GM12878 (cell line): ENCODE results near the gene HMCN2. TPM values are rescaled to one million over a fixed set of nuclear protein-coding genes. Genes with fewer than 3 reads are reported as not detected.

Experiments
- ATAC-seq: fragments of 200-7000 bp; cut with Tn5 transposase; 3 replicates; pipeline ENCODE4 v1.9.1; 2020; ENCODE audit warnings: mild to moderate bottlenecking, moderate library complexity
- BruUV-seq: library from RNA; stranded (reverse); fragments of 400-500 nt; replicated peaks from 2 replicates; lab custom pipeline; 2021; lab: Mats Ljungman, UMichigan
- CTCF ChIA-PET: fragments of 300-600 bp; sonication (Branson Sonifier 250); formaldehyde crosslinking; extraction: SDS; loops from one replicate; lab custom pipeline; 2021; ENCODE audit warnings: inconsistent platforms; lab: Yijun Ruan, JAX
- POLR2A ChIA-PET: fragments of 350-600 bp; formaldehyde crosslinking; extraction: SDS; loops from one replicate; lab custom pipeline; 2021; ENCODE audit warnings: inconsistent platforms; lab: Charles Lee
- RAD21 ChIA-PET: fragments of 300-600 bp; sonication (Branson Sonifier 250); formaldehyde crosslinking; loops from one replicate; lab custom pipeline; 2023; ENCODE audit warnings: antibody characterized with exemption; ENCODE audit not compliant: unreplicated experiment; lab: Charles Lee
- SMC1A ChIA-PET: fragments of 300-600 bp; sonication (Branson Sonifier 250); formaldehyde crosslinking; loops from one replicate; lab custom pipeline; 2023; ENCODE audit not compliant: unreplicated experiment, uncharacterized antibody; lab: Charles Lee
- DNase-seq: peaks from one replicate; pipeline ENCODE4 v3.0.0-alpha.2; 2011; ENCODE audit warnings: low read depth, low spot score
- FAIRE-seq: peaks from 3 replicates; lab custom pipeline; 2011; peaks lifted over from hg19 to GRCh38; lab: Jason Lieb, UNC
- H2AFZ ChIP-seq: 2 replicates; pipeline ENCODE4 v1.6.0; 2011; ENCODE audit warnings: low read depth, low read length, control low read depth; ENCODE audit not compliant: control insufficient read depth
- H3K27ac ChIP-seq: 2 replicates; pipeline ENCODE4 v1.5.1; 2011; ENCODE audit warnings: control low read depth; ENCODE audit not compliant: control insufficient read depth, insufficient read depth
- H3K27me3 ChIP-seq, 2 experiments: replicated peaks in 1 of 2; 2 replicates each; pipeline versions ENCODE4 v1.6.0 to v1.6.1; 2011; ENCODE audit warnings: low read length in 1 of 2; ENCODE audit not compliant: control insufficient read depth in 2 of 2, insufficient read depth in 2 of 2
- H3K36me3 ChIP-seq, 2 experiments: 2 replicates each; pipeline ENCODE4 v1.5.1; 2011; ENCODE audit warnings: low read length in 1 of 2; ENCODE audit not compliant: control insufficient read depth in 2 of 2, insufficient read depth in 2 of 2
- H3K4me1 ChIP-seq: 2 replicates; pipeline ENCODE4 v1.6.1; 2011; ENCODE audit warnings: mild to moderate bottlenecking, low read length, moderate library complexity, mixed read lengths; ENCODE audit not compliant: control insufficient read depth, insufficient read depth
- H3K4me2 ChIP-seq: 2 replicates; pipeline ENCODE4 v1.6.0; 2011; ENCODE audit warnings: control low read depth; ENCODE audit not compliant: control insufficient read depth, insufficient read depth
- H3K4me3 ChIP-seq: fragments of 200-600 bp; sonication (generic); 2 replicates; pipeline ENCODE4 v1.5.1; 2016
- H3K79me2 ChIP-seq: 2 replicates; pipeline ENCODE4 v1.6.0; 2011; ENCODE audit warnings: low read length; ENCODE audit not compliant: control insufficient read depth, insufficient read depth
- H3K9ac ChIP-seq: 2 replicates; pipeline ENCODE4 v1.8.0; 2011; ENCODE audit warnings: low read length, control low read depth, mixed read lengths; ENCODE audit not compliant: control insufficient read depth, insufficient read depth
- H3K9me3 ChIP-seq: replicated peaks from 3 replicates; pipeline ENCODE4 v1.5.1; 2011; ENCODE audit warnings: mild to moderate bottlenecking, low read length; ENCODE audit not compliant: control insufficient read depth, insufficient read depth
- H4K20me1 ChIP-seq: 2 replicates; pipeline ENCODE4 v1.6.0; 2011; ENCODE audit not compliant: control insufficient read depth, insufficient read depth
- ATF3 ChIP-seq: IDR thresholded peaks from 2 replicates; pipeline ENCODE4 v1.6.1; 2011; ENCODE audit warnings: low read depth, mild to moderate bottlenecking, low read length, moderate library complexity, borderline replicate concordance; ENCODE audit errors: extremely low read depth
- BCLAF1 ChIP-seq: fragments of 450-650 bp; IDR thresholded peaks from 2 replicates; pipeline ENCODE4 v1.6.1; 2017; ENCODE audit warnings: antibody characterized with exemption, mild to moderate bottlenecking, moderate library complexity
- BHLHE40 ChIP-seq, 2 experiments: fragments of 450-650 bp in 1 of 2; IDR thresholded peaks; 2 replicates each; pipeline ENCODE4 v1.6.1; 2011 to 2017; ENCODE audit warnings: low read depth in 2 of 2, borderline replicate concordance in 1 of 2, improper control_type of control experiment in 1 of 2, low read length in 1 of 2, mild to moderate bottlenecking in 1 of 2
- CREM ChIP-seq: IDR thresholded peaks from 2 replicates; pipeline ENCODE4 v1.6.1; 2014; ENCODE audit warnings: antibody characterized with exemption, low read depth
- ELK1 ChIP-seq: IDR thresholded peaks from 2 replicates; pipeline ENCODE4 v1.6.1; 2012; ENCODE audit warnings: low read depth, low read length, improper control_type of control experiment
- FOXK2 ChIP-seq: fragments of 450-650 bp; IDR thresholded peaks from 2 replicates; pipeline ENCODE4 v1.6.1; 2017; ENCODE audit warnings: mild to moderate bottlenecking, moderate library complexity
- FOXM1 ChIP-seq: IDR thresholded peaks from 2 replicates; pipeline ENCODE4 v1.6.1; 2012; ENCODE audit warnings: low read depth, mild to moderate bottlenecking, inconsistent platforms, low read length, moderate library complexity
- HDAC2 ChIP-seq: fragments of 200-600 bp; sonication (generic); IDR thresholded peaks from 2 replicates; pipeline ENCODE4 v1.6.1; 2017
- IRF4 ChIP-seq: IDR thresholded peaks from 2 replicates; pipeline ENCODE4 v1.6.1; 2011; ENCODE audit warnings: low read depth, low read length
- KDM1A ChIP-seq: fragments of 200-600 bp; sonication (generic); IDR thresholded peaks from 2 replicates; pipeline ENCODE4 v1.6.1; 2016; ENCODE audit warnings: borderline replicate concordance
- MAX ChIP-seq: IDR thresholded peaks from 2 replicates; pipeline ENCODE4 v1.6.1; 2012; ENCODE audit warnings: low read depth, low read length, improper control_type of control experiment
- MEF2A ChIP-seq: IDR thresholded peaks from 2 replicates; pipeline ENCODE4 v1.6.1; 2011; ENCODE audit warnings: low read depth, mild to moderate bottlenecking, low read length, moderate library complexity; ENCODE audit not compliant: insufficient read depth
- MEF2B ChIP-seq: fragments of 450-650 bp; IDR thresholded peaks from 2 replicates; pipeline ENCODE4 v1.6.1; 2018; ENCODE audit warnings: mild to moderate bottlenecking, moderate library complexity; ENCODE audit not compliant: partially characterized antibody, poor library complexity, severe bottlenecking
- NRF1 ChIP-seq: conservative IDR thresholded peaks from 2 replicates; pipeline ENCODE4 v1.6.1; 2011; ENCODE audit warnings: mild to moderate bottlenecking, low read depth, low read length, improper control_type of control experiment
- POLR2AphosphoS5 ChIP-seq: IDR thresholded peaks from 2 replicates; pipeline ENCODE4 v1.6.1; 2011; ENCODE audit warnings: mild to moderate bottlenecking, low read length, inconsistent platforms
- SP1 ChIP-seq: IDR thresholded peaks from one replicate; pipeline ENCODE4 v1.6.1; 2011; ENCODE audit warnings: low read depth, low read length
- SPI1 ChIP-seq: IDR thresholded peaks from 2 replicates; pipeline ENCODE4 v1.6.1; 2011; ENCODE audit warnings: low read depth, mild to moderate bottlenecking, low read length, moderate library complexity, borderline replicate concordance; ENCODE audit not compliant: insufficient read depth
- SUZ12 ChIP-seq: fragments of 200-600 bp; sonication (generic); IDR thresholded peaks from one replicate; pipeline ENCODE4 v1.6.1; 2018; ENCODE audit warnings: antibody characterized with exemption, mild to moderate bottlenecking; ENCODE audit not compliant: unreplicated experiment
- TAF1 ChIP-seq: IDR thresholded peaks from 2 replicates; pipeline ENCODE4 v1.6.1; 2011; ENCODE audit warnings: mild to moderate bottlenecking, low read depth, low read length, borderline replicate concordance
- WGBS: methylation state at CpG from one replicate; pipeline ENCODE4 v1.1.6; 2016; ENCODE audit warnings: low lambda C conversion rate; ENCODE audit not compliant: insufficient replicate concordance, insufficient coverage; ENCODE audit errors: missing lambda C conversion rate; 5-methylcytosine and 5-hydroxymethylcytosine counted together
- in situ Hi-C: fragments of 300-500 bp; cut with MboI; formaldehyde crosslinking; loops from 9 replicates; pipeline ENCODE4 v1.14.3; 2018; ENCODE audit warnings: mixed read lengths
- intact Hi-C: fragments of 100-400 bp; cut with micrococcal nuclease; formaldehyde crosslinking; loops from one replicate; pipeline ENCODE4 v1.14.2; 2022; ENCODE audit not compliant: unreplicated experiment
- polyA plus RNA-seq, 11 experiments: library from polyadenylated mRNA; depleted of rRNA in 4 of 11; unstranded in 6 of 11; stranded (reverse) in 5 of 11; fragments of >200 nt; fragmentation: Nextera tagmentation in 4 of 11; fragmentation: Illumina TruSeq in 1 of 11; extraction: Ambion mirVana in 4 of 11; extraction: Trizol in 1 of 11; gene quantifications; 1 replicate in 1 of 11; 2 replicates in 10 of 11; pipeline versions ENCODE4 v1.2.1 to v1.2.3, GENCODE V29; 2011 to 2016; ENCODE audit warnings: inconsistent platforms in 2 of 11, missing spikeins in 2 of 11, low read depth in 1 of 11
- total RNA-seq, 4 experiments: library from RNA; depleted of rRNA in 3 of 4; stranded (reverse); fragments of >200 nt in 3 of 4; fragmentation: Illumina TruSeq in 1 of 4; extraction: Trizol in 1 of 4; gene quantifications; 2 replicates each; pipeline versions ENCODE4 v1.2.1 to v1.2.3, GENCODE V29; 2013 to 2021

The HMCN2 gene
- total and polyA plus RNA-seq, 10 of the 15 experiments (the other 5 are each of a cell fraction or from before 2014, with no cell fraction given): 0.04 TPM; not detected in 9

- no peak for TF ChIP-seq FOXK2
- TF ChIP-seq MEF2A: no peak
- TF ChIP-seq HDAC2: no peak
- TF ChIP-seq POLR2AphosphoS5: no peak
- TF ChIP-seq SP1: no peak
- TF ChIP-seq CREM: no peak
- no peak for TF ChIP-seq TAF1
These were observed 113.5 kb downstream of the HMCN2 start (continued) for GRCh38 chr9:130378875-130379648.

GRCh38 chr9:130379649-130379970 lies 114.0 kb downstream of the HMCN2 start:
- no peaks in the 10 kb centered on the region for H4K20me1 ChIP-seq
- H3K4me1 ChIP-seq: no peaks in the 10 kb centered on the region
- RAD21 ChIA-PET: no interaction called here
- no peak overlapping the region for H3K27ac ChIP-seq
- no TSS peak for BruUV-seq
- POLR2A ChIA-PET: no interaction called here
- FAIRE-seq (no peak), DNase-seq (no peak), ATAC-seq (no peak)
- TF ChIP-seq SUZ12 (no peak), MAX (no peak), NRF1 (no peak), FOXM1 (no peak), MEF2B (no peak), BHLHE40 (IDR thresholded peaks at IDR 0.05; ENCODE audit: borderline replicate concordance in 1 of 2, low read depth in 2 of 2, low read length in 1 of 2) (no peak), KDM1A (no peak), ELK1 (no peak), ATF3 (no peak), IRF4 (no peak), SPI1 (no peak), BCLAF1 (no peak)
- no peak overlapping the region for H3K4me3 ChIP-seq
- H2AFZ ChIP-seq: no peak overlapping the region
- no peaks in the 10 kb centered on the region for H3K79me2 ChIP-seq
- SMC1A ChIA-PET: no interaction called here
- H3K27me3 ChIP-seq: no peaks in the 10 kb centered on the region; a peak in 1 of 4 replicates
- no peak overlapping the region for H3K9ac ChIP-seq
- in situ Hi-C loops: no loop called here
- H3K36me3 ChIP-seq: no peaks in the 10 kb centered on the region
- WGBS: 10% methylated on average over 5 of the region's 5 CpGs
- intact Hi-C loops: no loop called here
- H3K9me3 ChIP-seq: no peaks in the 10 kb centered on the region
- CTCF ChIA-PET: no interaction called here
- H3K4me2 ChIP-seq: no peak overlapping the region
